ENCODE results near the gene PAH. TPM values are rescaled to one million over a fixed set of nuclear protein-coding genes. Genes with fewer than 3 reads are reported as not detected.

The PAH gene
- total and polyA plus RNA-seq, 10 donors = 0.09 TPM; not detected in 9

DNA sequence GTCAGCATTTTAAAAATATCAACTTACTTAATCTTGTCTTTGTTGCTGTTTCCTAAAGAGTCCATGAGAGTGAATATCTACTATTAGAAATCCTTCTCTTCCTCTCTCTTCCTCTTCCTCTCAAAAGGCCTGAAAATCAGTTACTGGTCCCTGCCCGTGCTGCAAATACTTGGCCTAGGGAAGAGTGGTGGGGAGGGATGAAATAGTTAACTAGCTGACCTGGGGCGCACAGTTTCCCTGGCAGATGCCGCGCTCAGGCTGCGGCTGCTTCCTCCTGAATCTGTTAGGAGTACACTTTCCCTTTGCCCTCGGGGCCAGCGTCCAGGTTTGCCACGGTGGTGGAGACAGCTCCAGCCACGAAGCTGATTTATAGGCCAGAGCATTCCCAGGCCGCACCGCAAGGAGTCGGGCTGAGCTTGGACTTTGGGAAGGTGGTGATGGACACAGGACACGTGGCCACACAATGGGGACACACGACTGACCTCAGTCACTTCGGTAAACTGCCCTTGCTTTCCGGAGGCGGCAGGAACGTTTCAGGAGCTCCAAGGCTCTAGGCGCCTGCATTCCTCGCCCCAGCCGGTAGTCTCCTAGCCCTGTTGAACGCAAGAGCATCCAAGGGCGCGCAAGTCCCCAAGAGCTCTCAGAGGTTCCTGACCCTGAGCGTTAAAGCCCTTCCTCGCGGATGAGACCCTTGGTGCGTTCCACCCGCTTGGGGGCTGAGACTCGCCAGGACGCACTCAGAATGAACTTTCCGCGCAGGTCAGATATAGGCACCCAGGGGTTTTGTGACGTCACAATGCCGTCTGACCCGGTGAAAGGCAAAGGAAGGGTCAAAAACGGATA is 33.3 kb upstream of the PAH start:
- TF ChIP-seq CTCF (IDR thresholded peaks at IDR 0.05 in 8 of 11, conservative IDR thresholded peaks at IDR 0.05 in 3 of 11) = no peak
- no peak for TF ChIP-seq POLR2AphosphoS5 (IDR thresholded peaks at IDR 0.05)
- no peak for TF ChIP-seq POLR2A (IDR thresholded peaks at IDR 0.05)
- Histone ChIP-seq H3K27me3 (replicated peaks in 1 of 7) (peaks cover 0 to 78% (median 54%) of the 10 kb centered on the region in 7 donors), H3K9me3 (no peaks in the 10 kb centered on the region), H3K4me1 (peaks cover 0 to 19% (median 13%) of the 10 kb centered on the region in 6 donors), H3K27ac (no peak overlapping the region), H3K36me3 (no peaks in the 10 kb centered on the region), H3K4me3 (peak overlapping the region in 1 of 8 donors; percentile 35)
- DNase-seq = no peak
- intact Hi-C loops (cut with DNase I; ENCODE audit: low total_unique reads) = no loop called here
- 2 to 15% (median 6%) methylated on average over 33 to 37 of the region's 37 CpGs for WGBS, 5 donors

GRCh38 chr12:102948941-102949352 is 31.9 kb upstream of the PAH start:
- Histone ChIP-seq H3K36me3 (no peaks in the 10 kb centered on the region), H3K4me3 (no peak overlapping the region), H3K27ac (no peak overlapping the region), H3K27me3 (replicated peaks in 1 of 7) (peaks cover 0 to 69% (median 40%) of the 10 kb centered on the region in 7 donors), H3K4me1 (peaks cover 0 to 19% (median 13%) of the 10 kb centered on the region in 6 donors), H3K9me3 (no peaks in the 10 kb centered on the region)
- peak; percentile 61 to 90 (median 81) for TF ChIP-seq CTCF (IDR thresholded peaks at IDR 0.05 in 8 of 11, conservative IDR thresholded peaks at IDR 0.05 in 3 of 11)
- no peak for TF ChIP-seq POLR2A (IDR thresholded peaks at IDR 0.05)
- no peak for TF ChIP-seq POLR2AphosphoS5 (IDR thresholded peaks at IDR 0.05)
- WGBS, 5 donors = 1 to 4% (median 3%) methylated on average over 9 to 11 of the region's 11 CpGs
- DNase-seq = no peak
- intact Hi-C loops (cut with DNase I; ENCODE audit: low total_unique reads) = loop anchor here (2.0 kb wide), 1 partner anchor 598 kb away; no protein-coding TSS in a partner anchor

DNA sequence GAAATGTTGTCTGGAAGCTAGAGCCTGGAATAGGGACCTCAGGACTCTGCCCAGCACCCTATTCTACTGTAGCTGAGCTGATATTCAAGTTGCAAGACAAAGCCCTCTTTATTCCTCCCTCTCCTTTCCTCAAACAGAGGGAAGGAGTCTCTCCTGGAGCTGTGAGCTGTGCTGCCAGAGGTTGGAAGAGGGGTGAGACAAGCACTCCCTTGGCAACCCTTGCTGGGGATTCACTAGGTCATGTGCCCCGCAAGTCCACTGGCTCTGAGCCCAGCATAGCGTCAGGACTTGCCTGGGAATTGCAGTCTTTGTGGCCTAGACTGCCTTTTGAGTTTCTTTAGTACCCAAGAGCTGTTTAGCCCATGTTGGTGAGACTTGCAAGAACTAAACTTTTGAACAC is 29.0 kb upstream of the PAH start:
- 58 to 86% (median 77%) methylated on average over 1 to 2 of the region's 2 CpGs for WGBS, 5 donors
- no peak for DNase-seq
- Histone ChIP-seq H3K4me1 (peaks cover 0 to 15% (median 11%) of the 10 kb centered on the region in 6 donors), H3K4me3 (no peak overlapping the region), H3K27ac (no peak overlapping the region), H3K9me3 (peaks cover 0 to 6% (median 1%) of the 10 kb centered on the region in 8 donors), H3K27me3 (replicated peaks in 1 of 7) (peaks cover 0 to 40% (median 30%) of the 10 kb centered on the region in 7 donors), H3K36me3 (no peaks in the 10 kb centered on the region)
- TF ChIP-seq POLR2AphosphoS5 (IDR thresholded peaks at IDR 0.05) (no peak), POLR2A (IDR thresholded peaks at IDR 0.05) (no peak), CTCF (IDR thresholded peaks at IDR 0.05 in 8 of 11, conservative IDR thresholded peaks at IDR 0.05 in 3 of 11) (no peak)
- intact Hi-C loops (cut with DNase I; ENCODE audit: low total_unique reads) = no loop called here

- no peaks in the 10 kb centered on the region for H3K36me3 ChIP-seq
- no peak overlapping the region for H3K4me3 ChIP-seq
- peaks cover 0 to 21% (median 8%) of the 10 kb centered on the region in 8 donors for H3K9me3 ChIP-seq
- TF ChIP-seq CTCF (IDR thresholded peaks at IDR 0.05 in 8 of 11, conservative IDR thresholded peaks at IDR 0.05 in 3 of 11) (no peak), POLR2AphosphoS5 (IDR thresholded peaks at IDR 0.05) (no peak), POLR2A (IDR thresholded peaks at IDR 0.05) (no peak)
- H3K27ac ChIP-seq = no peak overlapping the region
- DNase-seq = no peak
- no peaks in the 10 kb centered on the region for H3K4me1 ChIP-seq
- H3K27me3 ChIP-seq (replicated peaks in 1 of 7) = peaks cover 0 to 25% (median 3%) of the 10 kb centered on the region in 7 donors
- intact Hi-C loops (cut with DNase I; ENCODE audit: low total_unique reads) = no loop called here
- WGBS, 5 donors = 71 to 81% (median 78%) methylated on average over 2 of the region's 2 CpGs
Measured at GRCh38 chr12:102939670-102940222, 22.7 kb upstream of the PAH start.
